Hair follicular keratinocyte (primary cell): ENCODE measurements around the gene MSS51. TPM values are rescaled to one million over a fixed set of nuclear protein-coding genes. Genes with fewer than 3 reads are reported as not detected.

Experiments
- total RNA-seq: library from RNA; depleted of rRNA; stranded (reverse); fragments of >200 nt; gene quantifications from 2 replicates; pipeline ENCODE4 v1.2.3, GENCODE V29; 2015

Gene MSS51
- total RNA-seq = 0.31 and 0.57 TPM in 2 replicates

DNA sequence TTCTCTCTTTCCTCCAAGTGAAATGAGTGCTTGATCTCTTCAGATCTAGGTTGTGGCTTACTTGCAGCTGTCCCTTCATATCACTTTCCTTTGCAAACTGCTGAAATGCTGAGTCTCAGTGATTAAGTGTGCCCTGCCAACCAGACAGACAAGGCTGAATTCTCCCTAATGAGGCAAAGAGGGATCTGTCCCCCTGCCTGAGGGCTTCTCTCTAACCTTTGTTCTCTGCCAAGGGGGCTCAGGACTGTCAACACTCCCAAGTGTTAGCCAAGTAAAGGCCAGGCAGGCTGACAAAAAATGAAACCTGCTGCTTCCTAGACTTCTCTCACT is at the start of gene MSS51:
Gene MSS51 (minus strand): TSS at position 24 of the 330 bp plus-strand sequence. CDS start 5,277 bp downstream, outside the sequence.

DNA sequence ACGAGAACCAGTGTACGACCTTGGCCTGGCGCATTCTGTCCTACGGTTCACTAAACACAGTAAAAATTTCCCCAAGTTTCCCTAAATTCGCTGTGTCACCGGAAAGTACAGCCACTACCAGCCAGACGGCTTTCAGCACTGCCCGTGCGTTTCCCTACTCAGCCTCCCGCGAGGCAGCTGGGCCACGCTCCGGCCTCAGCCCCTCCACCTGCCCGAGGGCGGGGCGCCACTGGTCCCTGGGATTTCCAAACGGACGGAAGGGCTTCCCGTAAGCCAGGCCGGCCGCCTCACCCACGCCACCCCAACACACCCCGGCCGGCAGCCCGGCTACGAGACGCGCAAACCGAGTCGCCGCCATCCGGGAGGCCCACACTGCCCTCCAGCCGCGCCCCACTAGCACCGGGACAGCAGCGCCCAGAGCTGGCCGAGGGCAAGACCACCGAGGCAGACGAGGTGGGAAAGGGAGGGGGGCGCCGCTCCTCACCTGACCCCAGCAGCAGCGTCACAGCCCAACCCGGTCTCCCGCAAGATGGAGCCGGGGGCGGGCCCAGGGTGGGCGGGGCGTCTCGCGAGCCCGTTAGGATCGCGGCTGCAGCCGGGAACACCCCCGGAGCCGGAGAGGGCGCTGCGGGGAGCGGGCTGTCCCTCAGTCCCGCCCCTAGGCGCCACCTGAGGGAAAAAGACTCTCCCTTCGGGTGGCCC is 19.7 kb downstream of the MSS51 start, which contains the start of gene ANXA7:
Gene ANXA7 (minus strand): TSS at position 531 of the 702 bp plus-strand sequence. CDS start 13,202 bp downstream, outside the sequence.

Other genes starting within 250 kb of the MSS51 start
- 24.2 and 49.7 TPM in 2 replicates for gene DNAJC9, start 186.3 kb downstream of the MSS51 start, total RNA-seq
- gene MRPS16, start 180.9 kb downstream of the MSS51 start, total RNA-seq = 53.8 and 62.9 TPM in 2 replicates
- gene CFAP70, start 74.7 kb downstream of the MSS51 start, total RNA-seq = 0.46 and 0.55 TPM in 2 replicates
- gene ANXA7, start 19.5 kb downstream of the MSS51 start, total RNA-seq = 109 and 116 TPM in 2 replicates
- 16.0 and 21.4 TPM in 2 replicates for gene PPP3CB, start 62.5 kb upstream of the MSS51 start, total RNA-seq
- 3.5 and 5.3 TPM in 2 replicates for gene USP54, start 157.8 kb upstream of the MSS51 start, total RNA-seq
- gene MYOZ1, start 207.9 kb upstream of the MSS51 start, total RNA-seq = 0.11 and 0.86 TPM in 2 replicates
- gene SYNPO2L, start 222.5 kb upstream of the MSS51 start, total RNA-seq = not detected in 2 replicates